ENCODE results near the gene WASL.
"Not testable (repeated sequence)": the region's sequence is repeated elsewhere in the genome, so short reads cannot be mapped to it uniquely, and the experiment has no call there.

WASL gene

GRCh38 chr7:123748734-123749536, at the start of gene WASL:
Gene WASL, minus strand, starts transcription at chr7:123749003. Its CDS starts 269 bp downstream, at chr7:123748734.
- peak; percentile 89 to 91 for DNase-seq

DNA sequence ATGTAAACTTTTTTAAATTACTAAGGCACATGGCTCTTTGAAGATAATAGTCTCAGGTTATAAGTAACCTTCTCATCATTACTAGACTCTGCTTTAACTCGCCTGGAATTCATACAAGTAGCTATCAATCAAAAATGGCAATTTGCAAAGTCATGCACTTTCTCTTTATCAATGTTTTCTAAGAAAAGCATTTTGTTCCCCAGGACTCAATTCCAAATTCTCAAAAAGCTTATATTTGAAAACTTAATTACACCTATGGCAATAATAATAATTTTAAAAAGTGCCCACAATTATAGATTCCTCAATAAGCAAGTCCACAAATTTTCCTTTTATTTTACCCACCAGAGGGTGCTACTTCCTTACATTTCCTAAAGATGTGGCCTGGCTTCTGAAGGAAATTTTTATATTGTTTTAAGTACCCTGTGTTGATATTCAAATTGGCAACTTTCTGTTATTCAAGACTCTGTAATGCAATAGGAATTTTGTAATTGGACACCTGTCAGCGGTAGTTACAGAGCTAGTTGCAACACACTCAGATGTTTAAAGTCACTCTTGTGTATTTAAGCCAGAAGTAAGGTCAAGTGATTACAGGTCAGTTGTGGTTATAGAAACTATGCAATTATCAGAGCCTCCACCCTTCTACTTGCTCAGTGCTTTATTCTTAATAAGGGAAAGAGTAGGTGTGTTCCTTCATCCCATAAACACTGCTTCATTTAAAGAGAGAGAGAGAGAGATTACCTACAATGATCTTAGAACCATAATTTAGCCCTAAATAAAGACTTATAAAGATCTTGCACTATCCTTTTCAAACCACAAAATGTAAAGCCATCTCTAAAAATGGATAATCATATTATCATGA, 49.1 kb upstream of the WASL start:
- peak in 1 of 2 donors; percentile 13 for DNase-seq

GRCh38 chr7:123796568-123796967, 47.8 kb upstream of the WASL start:
- DNase-seq, result no peak

DNA sequence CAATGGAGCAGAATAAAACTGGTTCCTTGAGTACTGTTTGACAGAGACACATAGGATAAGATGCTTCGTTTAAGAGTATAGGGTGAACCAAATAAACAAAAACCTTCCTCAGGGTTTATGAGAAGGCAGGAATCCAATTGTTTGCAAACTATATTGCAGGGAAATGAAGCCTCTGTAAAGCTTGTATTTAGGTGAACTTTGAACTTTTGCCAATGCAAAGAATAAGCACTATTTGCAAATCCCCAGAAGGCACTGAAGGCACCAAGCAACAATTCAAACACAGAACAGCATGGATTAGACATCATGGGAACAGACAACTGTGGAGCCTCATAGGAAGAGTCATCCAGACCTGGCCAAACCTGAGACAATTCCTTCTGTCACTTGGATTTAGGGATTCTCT, 47.1 kb upstream of the WASL start:
- no peak for DNase-seq

GRCh38 chr7:123795116-123795515, 46.3 kb upstream of the WASL start:
- not testable (repeated sequence) for DNase-seq

GRCh38 chr7:123792547-123792946, 43.7 kb upstream of the WASL start:
- no peak for DNase-seq

DNA sequence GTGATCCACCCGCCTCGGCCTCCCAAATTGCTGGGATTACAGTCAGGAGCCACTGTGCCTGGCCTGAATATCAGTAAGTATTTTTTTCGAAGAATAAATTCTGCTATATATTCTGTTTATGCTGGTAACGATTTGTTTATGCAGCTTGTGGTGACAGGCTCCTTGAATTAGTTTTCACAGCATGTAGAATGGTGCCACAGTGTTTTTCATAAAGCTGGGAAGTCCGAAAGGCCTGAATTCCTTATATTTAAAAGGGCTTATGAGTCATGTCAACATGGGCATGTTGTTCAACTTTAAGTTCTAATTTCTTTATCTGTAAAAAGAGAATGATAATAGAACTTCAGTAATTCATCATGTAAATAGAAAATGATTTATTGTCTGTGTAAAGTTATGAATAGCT, 42.2 kb upstream of the WASL start:
- DNase-seq, result no peak

GRCh38 chr7:123789817-123790216, 41.0 kb upstream of the WASL start:
- DNase-seq, result no peak

DNA sequence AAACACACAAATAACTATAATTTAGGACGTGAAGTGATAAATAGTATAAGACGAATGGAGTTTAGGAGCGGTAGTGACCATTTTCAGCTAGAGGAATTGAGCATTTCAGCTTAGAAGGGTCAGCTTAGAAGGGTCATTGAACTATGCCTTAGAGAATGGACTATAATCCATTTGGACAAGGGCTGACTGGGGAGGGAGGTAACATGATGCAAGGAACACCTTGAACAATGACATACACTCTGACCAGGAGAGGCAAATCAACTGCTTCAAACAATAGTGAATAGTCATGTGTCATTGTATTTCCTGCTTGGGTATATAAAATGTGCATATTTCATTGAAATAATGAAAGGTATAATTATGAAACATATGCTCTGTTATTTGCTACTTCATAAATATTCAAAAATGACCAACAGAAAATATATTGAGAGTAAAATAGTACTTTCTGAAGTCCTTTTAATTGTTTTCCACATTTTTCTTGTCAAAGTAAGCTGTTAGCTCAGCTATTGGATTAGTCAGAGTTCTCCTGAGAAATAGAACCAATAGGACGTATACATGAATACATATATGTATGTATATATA, 40.5 kb upstream of the WASL start:
- no peak for DNase-seq

DNA sequence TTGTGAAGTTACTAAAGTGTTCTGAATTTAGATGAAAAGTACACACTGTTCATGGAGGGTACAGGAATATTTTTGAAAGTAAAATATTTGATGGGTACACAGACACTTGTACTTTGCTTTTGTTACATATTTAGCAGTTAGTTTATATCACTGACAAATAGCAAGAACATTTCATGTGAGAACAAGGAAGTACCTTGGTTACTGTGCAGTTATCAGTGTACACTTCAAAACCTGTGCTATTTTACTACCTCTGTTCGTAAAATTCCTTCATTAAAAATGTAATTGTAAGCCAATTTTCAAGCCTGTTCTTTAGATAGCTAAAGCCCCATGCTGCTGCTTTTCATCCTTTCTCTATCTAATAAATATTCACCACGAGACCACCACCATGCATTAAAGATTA, 39.8 kb upstream of the WASL start:
- no peak for DNase-seq

DNA sequence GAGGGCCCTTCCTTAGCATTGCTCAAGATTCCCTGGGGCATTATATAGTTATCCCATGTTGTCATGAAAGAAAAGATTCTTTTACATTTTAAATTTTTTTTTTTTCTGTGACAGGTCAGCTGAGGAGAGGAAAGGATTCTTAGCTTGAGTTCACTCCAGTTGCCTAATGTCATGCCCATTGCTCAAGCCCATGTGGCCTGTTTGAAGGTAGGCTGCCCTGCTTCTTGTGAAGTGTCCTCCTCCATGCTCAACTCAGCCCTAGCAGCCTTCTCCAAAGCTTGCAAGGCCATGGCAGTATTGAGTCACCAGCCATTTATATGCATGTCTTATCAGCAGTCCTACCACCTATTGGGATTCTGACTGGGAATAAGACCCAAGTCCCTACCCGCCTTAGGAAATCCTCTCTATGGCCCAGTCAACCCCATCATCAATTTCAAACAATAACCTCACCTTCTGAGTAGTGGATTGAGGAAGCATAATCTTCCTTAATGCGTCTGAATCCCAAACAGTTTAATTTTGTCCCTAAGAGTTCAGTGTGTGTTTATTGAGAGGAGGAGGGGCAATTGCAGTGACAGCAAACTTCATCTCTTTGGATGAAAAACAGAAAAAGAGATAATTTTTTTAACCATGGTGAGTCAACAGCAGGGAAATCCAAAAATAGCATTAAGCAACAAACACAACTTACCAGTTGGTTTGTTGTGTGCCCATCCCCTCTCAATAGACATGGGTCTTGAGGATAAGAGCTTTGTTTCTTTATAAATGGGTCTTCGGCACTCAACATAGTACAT, 38.6 kb upstream of the WASL start:
- no peak for DNase-seq

DNA sequence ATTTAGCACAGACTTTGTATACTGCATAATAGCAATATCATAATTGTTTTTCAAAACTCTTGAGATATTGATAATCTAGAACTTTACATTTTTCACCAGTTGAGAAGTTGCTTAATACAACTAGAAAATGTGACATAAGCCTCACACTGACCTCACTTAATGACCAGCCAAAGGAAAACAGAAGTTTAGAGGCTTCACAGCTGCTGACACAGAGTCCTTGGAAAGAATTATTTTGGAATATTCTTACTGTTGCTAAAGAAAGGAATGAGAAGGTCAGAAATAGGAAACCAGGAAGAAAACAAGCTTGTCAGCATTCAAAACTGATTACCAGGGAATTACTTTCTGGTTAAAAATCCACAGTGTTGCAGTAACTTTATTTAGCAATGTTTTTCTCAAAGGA, 35.5 kb upstream of the WASL start:
- DNase-seq, result no peak

- no peak for DNase-seq
Measured at GRCh38 chr7:123783820-123784219, 35.0 kb upstream of the WASL start.

- no peak for DNase-seq
Measured at GRCh38 chr7:123782071-123782798, 33.4 kb upstream of the WASL start.

GRCh38 chr7:123780472-123780871, 31.7 kb upstream of the WASL start:
- not testable (repeated sequence) for DNase-seq

DNA sequence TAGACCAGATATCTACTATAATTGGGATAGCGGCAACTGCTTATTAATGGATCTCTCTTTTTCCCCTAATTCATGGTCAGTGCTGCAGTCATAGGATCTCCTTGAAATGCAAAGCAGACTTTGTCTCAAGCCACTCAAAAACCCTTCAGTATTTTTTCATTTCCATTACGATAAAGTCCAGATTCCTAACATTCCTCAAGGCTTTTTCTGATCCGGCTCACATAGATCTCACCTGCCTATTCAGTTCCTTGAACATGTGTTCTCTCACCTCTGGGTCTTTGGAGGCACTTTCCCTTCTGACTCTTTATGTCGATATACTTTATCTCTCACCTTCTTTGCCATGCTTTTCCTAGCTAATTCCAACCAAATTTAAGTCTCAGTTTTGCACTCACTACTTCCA, 25.7 kb upstream of the WASL start:
- no peak for DNase-seq

DNA sequence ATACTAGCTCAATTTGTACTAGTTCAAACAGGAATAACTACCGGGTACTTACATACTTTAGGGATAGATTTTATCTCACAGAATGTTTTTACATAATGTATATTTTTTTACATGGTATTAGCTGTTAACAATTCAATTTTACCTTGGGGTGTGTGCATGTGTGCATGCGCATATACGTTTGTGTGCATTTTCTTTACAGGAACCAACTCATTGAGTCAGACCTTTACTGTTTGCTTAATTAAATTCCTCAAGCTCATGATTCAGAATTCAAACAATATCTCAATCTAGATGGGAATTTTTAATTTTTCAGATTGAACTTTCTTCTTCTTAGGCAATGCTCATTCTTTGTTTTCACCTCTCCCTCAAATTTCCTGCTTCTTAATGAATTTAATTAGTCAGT, 24.7 kb upstream of the WASL start:
- no peak for DNase-seq

- DNase-seq, result no peak
Measured at GRCh38 chr7:123772652-123773051, 23.8 kb upstream of the WASL start.

GRCh38 chr7:123771846-123772245, 23.0 kb upstream of the WASL start:
- DNase-seq, result no peak

DNA sequence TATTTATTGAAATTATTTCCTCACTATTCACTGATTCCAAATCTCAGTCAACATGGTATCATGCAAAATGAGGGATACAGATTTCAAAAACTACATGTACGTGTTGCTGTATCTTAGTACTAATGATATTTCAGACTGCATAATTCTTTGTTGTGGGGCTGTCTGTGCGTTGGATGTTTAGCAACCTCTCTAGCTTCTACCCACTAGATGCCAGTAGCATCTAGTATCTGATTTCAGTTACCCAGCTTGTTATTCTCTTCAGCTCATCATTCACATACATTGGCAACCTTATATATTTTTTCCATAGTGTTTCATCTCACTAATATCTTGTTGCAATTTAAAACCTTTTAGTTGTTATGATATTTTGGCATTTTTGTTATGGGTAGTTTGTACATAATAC, 22.5 kb upstream of the WASL start:
- DNase-seq, result no peak

GRCh38 chr7:123770378-123770777, 21.6 kb upstream of the WASL start:
- DNase-seq, result peak in 1 of 2 donors; percentile 37

GRCh38 chr7:123769371-123769770, 20.6 kb upstream of the WASL start:
- DNase-seq, result no peak
